OCI-LY7 (cell line): ENCODE results near the gene IGFL3. TPM values are rescaled to one million over a fixed set of nuclear protein-coding genes. Genes with fewer than 3 reads are reported as not detected.

Experiments
- BruUV-seq: library from RNA; stranded (reverse); fragments of 400-500 nt; replicated peaks from 2 replicates; lab custom pipeline; 2021; lab: Mats Ljungman, UMichigan
- CTCF ChIA-PET: fragments of 300-600 bp; sonication (Branson Sonifier 250); formaldehyde crosslinking; loops from one replicate; lab custom pipeline; 2022; ENCODE audit warnings: antibody characterized with exemption; ENCODE audit not compliant: unreplicated experiment; lab: Charles Lee
- POLR2A ChIA-PET: fragments of 300-600 bp; sonication (Branson Sonifier 250); formaldehyde crosslinking; loops from one replicate; lab custom pipeline; 2022; ENCODE audit warnings: antibody characterized with exemption; lab: Charles Lee
- DNase-seq: peaks from one replicate; pipeline ENCODE4 v3.0.0-alpha.2; 2015; ENCODE audit warnings: low spot score
- H2AFZ ChIP-seq: fragments of 200-600 bp; sonication (generic), shearing (Covaris generic); 2 replicates; pipeline ENCODE4 v1.6.1; 2014; ENCODE audit warnings: mild to moderate bottlenecking, antibody characterized with exemption, low read length, moderate library complexity
- H3K27ac ChIP-seq: fragments of 200-600 bp; sonication (generic); 2 replicates; pipeline ENCODE4 v1.5.1; 2014; ENCODE audit warnings: mixed run types, low read depth, mild to moderate bottlenecking, moderate library complexity, low read length, inconsistent platforms; ENCODE audit not compliant: poor library complexity, severe bottlenecking
- H3K36me3 ChIP-seq: fragments of 200-600 bp; sonication (generic); 2 replicates; pipeline ENCODE4 v1.6.1; 2014; ENCODE audit warnings: mild to moderate bottlenecking, antibody characterized with exemption, low read length, moderate library complexity, mixed read lengths; ENCODE audit not compliant: insufficient read depth
- H3K4me1 ChIP-seq: fragments of 200-600 bp; sonication (generic); 2 replicates; pipeline ENCODE4 v1.5.1; 2014; ENCODE audit warnings: mild to moderate bottlenecking, low read length; ENCODE audit not compliant: insufficient read depth, poor library complexity, severe bottlenecking
- H3K4me2 ChIP-seq: fragments of 200-600 bp; sonication (generic); 2 replicates; pipeline ENCODE4 v1.6.1; 2014; ENCODE audit warnings: mild to moderate bottlenecking, low read length
- H3K4me3 ChIP-seq: fragments of 200-600 bp; sonication (generic); 2 replicates; pipeline ENCODE4 v1.5.1; 2014; ENCODE audit warnings: mild to moderate bottlenecking, low read depth, low read length; ENCODE audit not compliant: poor library complexity, severe bottlenecking
- H3K79me2 ChIP-seq: fragments of 200-600 bp; sonication (generic); 2 replicates; pipeline ENCODE4 v1.6.1; 2016; ENCODE audit warnings: low read depth, mild to moderate bottlenecking, low read length, moderate library complexity, mixed read lengths; ENCODE audit not compliant: insufficient read depth
- H3K9me2 ChIP-seq: fragments of 200-600 bp; sonication (generic); 2 replicates; pipeline ENCODE4 v1.6.1; 2016; ENCODE audit warnings: mild to moderate bottlenecking, low read length, mixed read lengths; ENCODE audit not compliant: insufficient read depth
- H3K9me3 ChIP-seq: fragments of 200-600 bp; sonication (generic); 2 replicates; pipeline ENCODE4 v1.6.1; 2014; ENCODE audit warnings: mild to moderate bottlenecking, mixed run types, low read length, mixed read lengths
- H4K20me1 ChIP-seq: fragments of 200-600 bp; sonication (generic); 2 replicates; pipeline ENCODE4 v1.6.1; 2014; ENCODE audit warnings: mild to moderate bottlenecking, antibody characterized with exemption, low read length, moderate library complexity, mixed read lengths; ENCODE audit not compliant: insufficient read depth
- CTCF ChIP-seq: fragments of 200-600 bp; sonication (generic); conservative IDR thresholded peaks from 2 replicates; pipeline ENCODE4 v1.5.1; 2014; ENCODE audit warnings: mild to moderate bottlenecking, antibody characterized with exemption, low read length, moderate library complexity, mixed read lengths
- EZH2phosphoT487 ChIP-seq: fragments of 200-600 bp; sonication (generic); IDR thresholded peaks from 2 replicates; pipeline ENCODE4 v1.6.1; 2018; ENCODE audit warnings: low read depth, borderline replicate concordance, mild to moderate bottlenecking, mixed run types, antibody characterized with exemption, low read length, moderate library complexity, mixed read lengths
- intact Hi-C: fragments of 100-400 bp; cut with micrococcal nuclease; formaldehyde crosslinking; loops from one replicate; pipeline ENCODE4 v1.10.0; 2022; ENCODE audit not compliant: unreplicated experiment
- total RNA-seq, 2 experiments: library from RNA; depleted of rRNA in 1 of 2; stranded (reverse); fragments of >200 nt in 1 of 2; shearing (Covaris generic) in 1 of 2; gene quantifications; 2 replicates each; pipeline ENCODE4 v1.2.3, GENCODE V29; 2014 to 2022

IGFL3 gene
- total RNA-seq, 2 experiments from 2014 or later = not detected

- ChIA-PET POLR2A (no interaction called here), CTCF (no interaction called here)
- BruUV-seq = no TSS peak
- intact Hi-C loops = no loop called here
- no peak overlapping the region for H3K4me2 ChIP-seq
- TF ChIP-seq EZH2phosphoT487 (no peak), CTCF (no peak)
- H3K27ac ChIP-seq = no peak overlapping the region
- no peaks in the 10 kb centered on the region for H3K79me2 ChIP-seq
- DNase-seq = no peak
- no peak overlapping the region for H2AFZ ChIP-seq
- no peak overlapping the region for H3K4me3 ChIP-seq
- no peaks in the 10 kb centered on the region for H3K9me2 ChIP-seq
- H4K20me1 ChIP-seq = no peaks in the 10 kb centered on the region
- H3K9me3 ChIP-seq = peaks cover 6% of the 10 kb centered on the region; the same call in 1 of the 2 replicates
- H3K36me3 ChIP-seq = no peaks in the 10 kb centered on the region
- no peaks in the 10 kb centered on the region for H3K4me1 ChIP-seq
These were observed 35.1 kb downstream of the IGFL3 start for GRCh38 chr19:46089432-46089831.

GRCh38 chr19:46088101-46088500 is 36.4 kb downstream of the IGFL3 start:
- H3K4me2 ChIP-seq = no peak overlapping the region
- TF ChIP-seq CTCF = no peak
- TF ChIP-seq EZH2phosphoT487 = no peak
- peaks cover 6% of the 10 kb centered on the region; the same call in 1 of the 2 replicates for H3K9me3 ChIP-seq
- CTCF ChIA-PET = no interaction called here
- H3K27ac ChIP-seq = no peak overlapping the region
- POLR2A ChIA-PET = no interaction called here
- H3K4me1 ChIP-seq = no peaks in the 10 kb centered on the region
- no peaks in the 10 kb centered on the region for H3K36me3 ChIP-seq
- no peak for DNase-seq
- H4K20me1 ChIP-seq = no peaks in the 10 kb centered on the region
- intact Hi-C loops = no loop called here
- H3K4me3 ChIP-seq = no peak overlapping the region
- H2AFZ ChIP-seq = no peak overlapping the region
- BruUV-seq = no TSS peak
- H3K9me2 ChIP-seq = no peaks in the 10 kb centered on the region
- no peaks in the 10 kb centered on the region for H3K79me2 ChIP-seq

- TF ChIP-seq EZH2phosphoT487 = no peak
- no peak for TF ChIP-seq CTCF
- no peak overlapping the region for H3K4me2 ChIP-seq
- intact Hi-C loops = no loop called here
- CTCF ChIA-PET = no interaction called here
- no peaks in the 10 kb centered on the region for H3K9me2 ChIP-seq
- no peak for DNase-seq
- POLR2A ChIA-PET = no interaction called here
- no peak overlapping the region for H3K27ac ChIP-seq
- BruUV-seq = no TSS peak
- H3K4me3 ChIP-seq = no peak overlapping the region
- no peak overlapping the region for H2AFZ ChIP-seq
- H3K9me3 ChIP-seq = peaks cover 6% of the 10 kb centered on the region; the same call in 1 of the 2 replicates
- H4K20me1 ChIP-seq = no peaks in the 10 kb centered on the region
- no peaks in the 10 kb centered on the region for H3K4me1 ChIP-seq
- no peaks in the 10 kb centered on the region for H3K36me3 ChIP-seq
- H3K79me2 ChIP-seq = no peaks in the 10 kb centered on the region
These were observed 38.6 kb downstream of the IGFL3 start for GRCh38 chr19:46085888-46086287.
